RPMI8226 (cell line): Measurements from ENCODE around the gene KCNF1.

Experiments used
- DNase-seq: peaks from one replicate; pipeline ENCODE4 v3.0.0-alpha.2; 2015

Gene KCNF1

GRCh38 chr2:10905006-10905861, 6.5 kb upstream of the KCNF1 start:
- DNase-seq: no peak

- no peak for DNase-seq
These were observed 5.9 kb upstream of the KCNF1 start for GRCh38 chr2:10905862-10906143.

GRCh38 chr2:10906926-10907625, 4.7 kb upstream of the KCNF1 start:
- DNase-seq: peak; percentile 31

GRCh38 chr2:10908195-10908594, 3.5 kb upstream of the KCNF1 start:
- DNase-seq: no peak

GRCh38 chr2:10909050-10909995, 2.4 kb upstream of the KCNF1 start:
- DNase-seq: peak; percentile 34

- no peak for DNase-seq
These were observed 1.8 kb upstream of the KCNF1 start for GRCh38 chr2:10909996-10910341.

GRCh38 chr2:10910625-10911024, 1.1 kb upstream of the KCNF1 start:
- no peak for DNase-seq

GRCh38 chr2:10912076-10912731, 470 bp downstream of the KCNF1 start:
- no peak for DNase-seq

GRCh38 chr2:10912796-10913455, 1.2 kb downstream of the KCNF1 start:
- no peak for DNase-seq

GRCh38 chr2:10913501-10914271, 2.0 kb downstream of the KCNF1 start:
- DNase-seq: no peak

GRCh38 chr2:10914272-10914693, 2.5 kb downstream of the KCNF1 start:
- peak; percentile 29 for DNase-seq

- DNase-seq: no peak
These were observed 3.5 kb downstream of the KCNF1 start for GRCh38 chr2:10915236-10915635.

GRCh38 chr2:10915731-10916276, 4.1 kb downstream of the KCNF1 start:
- no peak for DNase-seq

- DNase-seq: no peak
These were observed 5.2 kb downstream of the KCNF1 start for GRCh38 chr2:10916953-10917352.

GRCh38 chr2:10917927-10918326, 6.2 kb downstream of the KCNF1 start:
- DNase-seq: no peak

GRCh38 chr2:10918661-10919409, 7.1 kb downstream of the KCNF1 start:
- peak; percentile 72 for DNase-seq

- no peak for DNase-seq
These were observed 7.7 kb downstream of the KCNF1 start for GRCh38 chr2:10919410-10919770.

GRCh38 chr2:10919771-10920621, 8.3 kb downstream of the KCNF1 start:
- peak; percentile 84 for DNase-seq

GRCh38 chr2:10920764-10921388, 9.1 kb downstream of the KCNF1 start:
- DNase-seq: no peak
